ENCODE results near the gene STX8. TPM values are rescaled to one million over a fixed set of nuclear protein-coding genes. Genes with fewer than 3 reads are reported as not detected.

STX8 gene
- total and polyA plus RNA-seq, 8 donors, result 51.9 to 63.4 (median 56.5) TPM

DNA sequence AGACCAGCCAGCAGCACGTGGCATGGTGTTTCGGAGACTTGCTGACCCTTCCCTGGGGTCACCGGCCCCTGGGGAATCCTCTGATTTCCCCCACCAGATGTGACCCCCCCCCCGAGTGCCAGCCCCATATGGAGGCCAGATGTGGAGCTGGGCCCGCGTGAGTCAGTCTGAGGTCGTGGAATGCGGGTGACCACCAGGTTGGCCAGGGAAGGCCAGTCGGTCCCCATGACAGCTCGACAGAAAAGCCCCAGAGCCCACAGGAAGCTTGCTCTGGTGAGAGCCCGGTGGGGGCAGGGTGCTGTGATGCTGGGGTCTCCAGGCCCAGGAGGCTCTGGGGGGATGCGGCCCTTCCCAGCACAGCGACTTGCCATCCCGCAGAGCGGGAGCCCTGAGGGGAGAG, 345.3 kb downstream of the STX8 start:
- Histone ChIP-seq H3K4me3 (no peak overlapping the region), H3K9me3 (no peaks in the 10 kb centered on the region), H3K36me3 (no peaks in the 10 kb centered on the region), H3K27me3 (peaks cover 3 to 59% of the 10 kb centered on the region in 2 donors), H3K27ac (no peak overlapping the region), H3K4me1 (no peaks in the 10 kb centered on the region)
- intact Hi-C loops (cut with DNase I), result no loop called here
- DNase-seq (no peak), ATAC-seq (no peak)
- TF ChIP-seq, protein P1, sequence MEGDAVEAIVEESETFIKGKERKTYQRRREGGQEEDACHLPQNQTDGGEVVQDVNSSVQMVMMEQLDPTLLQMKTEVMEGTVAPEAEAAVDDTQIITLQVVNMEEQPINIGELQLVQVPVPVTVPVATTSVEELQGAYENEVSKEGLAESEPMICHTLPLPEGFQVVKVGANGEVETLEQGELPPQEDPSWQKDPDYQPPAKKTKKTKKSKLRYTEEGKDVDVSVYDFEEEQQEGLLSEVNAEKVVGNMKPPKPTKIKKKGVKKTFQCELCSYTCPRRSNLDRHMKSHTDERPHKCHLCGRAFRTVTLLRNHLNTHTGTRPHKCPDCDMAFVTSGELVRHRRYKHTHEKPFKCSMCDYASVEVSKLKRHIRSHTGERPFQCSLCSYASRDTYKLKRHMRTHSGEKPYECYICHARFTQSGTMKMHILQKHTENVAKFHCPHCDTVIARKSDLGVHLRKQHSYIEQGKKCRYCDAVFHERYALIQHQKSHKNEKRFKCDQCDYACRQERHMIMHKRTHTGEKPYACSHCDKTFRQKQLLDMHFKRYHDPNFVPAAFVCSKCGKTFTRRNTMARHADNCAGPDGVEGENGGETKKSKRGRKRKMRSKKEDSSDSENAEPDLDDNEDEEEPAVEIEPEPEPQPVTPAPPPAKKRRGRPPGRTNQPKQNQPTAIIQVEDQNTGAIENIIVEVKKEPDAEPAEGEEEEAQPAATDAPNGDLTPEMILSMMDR (IDR thresholded peaks at IDR 0.05), result no peak

DNA sequence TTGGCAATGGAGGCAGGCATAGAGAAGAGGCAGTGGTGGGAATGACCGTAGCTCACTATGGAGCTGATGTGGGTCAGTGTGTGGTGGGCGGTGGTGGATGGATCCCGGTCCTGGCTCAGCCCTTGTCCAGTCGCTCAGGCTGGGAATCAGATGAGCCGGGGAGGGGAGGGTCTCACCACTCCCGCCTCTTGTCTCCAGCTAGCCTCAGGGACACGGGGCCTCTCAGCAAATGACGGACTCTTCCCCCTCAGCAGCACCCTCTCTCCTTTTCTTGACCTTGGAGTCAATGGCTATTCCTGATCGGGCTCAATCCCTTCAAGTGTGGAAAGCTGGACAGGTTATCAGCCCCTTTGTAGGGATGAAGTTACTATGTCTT, 345.8 kb downstream of the STX8 start:
- no peak for ATAC-seq
- intact Hi-C loops (cut with DNase I), result no loop called here

DNA sequence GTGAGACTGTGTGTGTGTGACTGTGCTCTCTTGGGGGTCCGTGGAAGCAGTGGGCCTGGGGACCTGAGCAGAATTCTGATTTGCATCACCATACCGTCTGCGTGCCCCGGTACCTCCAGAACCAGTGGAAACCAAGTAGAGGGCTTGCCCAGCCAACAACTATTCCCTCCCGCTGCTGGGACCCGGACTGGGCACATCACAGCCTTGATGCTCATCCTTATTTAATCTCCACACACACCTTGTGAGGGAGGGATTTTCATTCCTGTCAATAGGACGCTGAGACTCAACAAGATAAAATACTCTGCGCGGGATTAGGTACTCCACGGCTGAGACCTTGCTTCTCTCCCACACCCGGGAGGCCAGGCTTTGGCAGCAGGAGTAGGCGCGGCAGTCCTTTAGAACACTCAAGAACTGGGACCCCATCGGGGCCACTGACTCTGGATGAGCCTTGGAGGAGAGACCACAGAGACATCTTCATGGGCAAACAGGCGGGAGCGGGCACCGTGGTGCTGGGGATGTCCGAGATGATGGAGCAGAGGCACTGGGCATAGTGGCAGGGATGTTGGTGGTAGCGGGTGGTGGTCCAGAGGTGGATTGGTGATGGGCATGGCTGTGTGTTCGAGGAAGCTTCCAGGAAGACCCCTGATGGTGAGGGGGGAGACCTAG, 346.3 kb downstream of the STX8 start:
- H3K36me3 ChIP-seq, result no peaks in the 10 kb centered on the region
- no peak overlapping the region for H3K4me3 ChIP-seq
- peaks cover 3 to 51% of the 10 kb centered on the region in 2 donors for H3K27me3 ChIP-seq
- intact Hi-C loops (cut with DNase I), result no loop called here
- no peak overlapping the region for H3K27ac ChIP-seq
- H3K9me3 ChIP-seq, result no peaks in the 10 kb centered on the region
- ATAC-seq (no peak), DNase-seq (no peak)
- no peaks in the 10 kb centered on the region for H3K4me1 ChIP-seq
- TF ChIP-seq, protein P1 (IDR thresholded peaks at IDR 0.05), result no peak

More for the DNA sequence above, 345.8 kb downstream of the STX8 start:
- Histone ChIP-seq H3K4me3 (no peak overlapping the region), H3K36me3 (no peaks in the 10 kb centered on the region), H3K27me3 (peaks cover 3 to 56% of the 10 kb centered on the region in 2 donors), H3K9me3 (no peaks in the 10 kb centered on the region), H3K27ac (no peak overlapping the region), H3K4me1 (no peaks in the 10 kb centered on the region)
- TF ChIP-seq, protein P1 (IDR thresholded peaks at IDR 0.05), result no peak
- DNase-seq, result no peak

DNA sequence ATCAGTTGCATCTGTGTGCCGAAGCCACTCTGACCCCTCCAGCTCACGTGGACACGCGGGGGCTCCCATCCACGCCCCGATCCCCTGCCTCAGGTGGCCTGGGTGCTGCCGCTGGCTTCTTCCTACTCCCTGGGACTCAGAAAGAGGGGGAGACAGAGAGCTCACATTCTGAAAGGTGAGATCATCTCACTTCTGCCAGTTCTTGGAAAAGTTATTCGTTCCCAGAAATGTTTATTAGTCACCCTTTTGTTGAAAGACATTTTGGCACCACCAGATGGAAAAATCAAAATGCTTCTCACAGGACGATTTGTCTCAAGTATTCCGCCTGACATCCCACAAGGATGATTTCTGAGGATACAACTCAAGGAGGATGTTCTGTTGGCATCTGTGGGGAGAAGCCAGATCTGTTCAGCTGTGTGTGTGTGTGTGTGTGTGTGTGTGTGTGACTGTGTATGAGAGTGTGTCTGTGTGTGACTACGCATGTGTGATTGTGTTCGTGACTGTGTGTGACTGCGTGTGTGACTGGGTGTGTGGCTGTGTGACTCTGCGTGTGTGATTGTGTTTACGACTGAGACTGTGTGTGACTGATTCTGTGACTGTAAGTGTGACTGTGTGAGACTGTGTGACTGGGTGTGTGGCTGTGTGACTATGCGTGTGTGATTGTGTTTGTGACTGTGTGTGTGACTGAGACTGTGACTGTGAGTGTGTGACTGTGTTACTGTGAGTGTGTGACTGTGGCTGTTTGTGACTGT, 347.0 kb downstream of the STX8 start:
- no peak overlapping the region for H3K27ac ChIP-seq
- DNase-seq (no peak), ATAC-seq (peak; percentile 7)
- no peaks in the 10 kb centered on the region for H3K36me3 ChIP-seq
- H3K9me3 ChIP-seq, result no peaks in the 10 kb centered on the region
- intact Hi-C loops (cut with DNase I), result no loop called here
- H3K4me1 ChIP-seq, result no peaks in the 10 kb centered on the region
- H3K4me3 ChIP-seq, result no peak overlapping the region
- H3K27me3 ChIP-seq, result peaks cover 3 to 44% of the 10 kb centered on the region in 2 donors
- TF ChIP-seq, protein P1 (IDR thresholded peaks at IDR 0.05), result no peak

DNA sequence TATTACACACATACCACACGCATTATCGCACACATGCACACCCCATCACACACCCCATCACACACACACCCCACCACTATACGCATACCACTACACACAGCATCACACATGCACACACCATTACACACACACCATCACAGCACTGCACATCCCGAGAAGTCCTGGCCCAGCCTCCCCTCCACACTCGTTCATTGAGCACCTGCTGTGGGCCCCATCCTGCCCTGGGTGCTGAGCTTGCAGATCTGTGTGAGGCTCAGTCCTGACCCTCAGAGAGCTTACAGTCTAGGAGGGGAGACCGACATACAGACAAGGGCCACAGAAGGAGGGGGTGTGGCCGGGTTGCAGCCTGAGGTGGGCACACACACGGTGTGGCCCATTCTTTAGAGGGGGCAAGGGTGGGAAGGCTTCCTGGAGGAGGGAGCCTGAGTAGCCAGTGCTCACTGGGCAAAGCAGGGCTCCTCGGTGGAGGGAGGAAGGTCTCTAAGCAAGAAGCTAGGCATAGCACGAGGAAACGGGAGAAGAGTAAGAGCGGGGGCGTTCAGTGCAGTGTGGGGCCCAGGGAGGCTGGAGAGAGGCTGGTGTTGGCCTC, 347.7 kb downstream of the STX8 start:
- intact Hi-C loops (cut with DNase I), result no loop called here
- DNase-seq, result peak in 1 of 4 donors; percentile 53
- H3K27ac ChIP-seq, result no peak overlapping the region
- no peaks in the 10 kb centered on the region for H3K9me3 ChIP-seq
- TF ChIP-seq, protein P1 (IDR thresholded peaks at IDR 0.05), result no peak
- ATAC-seq, result no peak
- no peak overlapping the region for H3K4me3 ChIP-seq
- no peaks in the 10 kb centered on the region for H3K36me3 ChIP-seq
- no peaks in the 10 kb centered on the region for H3K4me1 ChIP-seq
- H3K27me3 ChIP-seq, result peaks cover 0 to 37% of the 10 kb centered on the region in 2 donors

Measured in left lung (tissue), 10 donors.